Brain microvascular endothelial cell (primary cell): ENCODE results near the gene OR9Q2.

Experiments
- DNase-seq: peaks from one replicate; pipeline ENCODE4 v3.0.0-alpha.2; 2020
- H3K27ac ChIP-seq: fragments of 250-450 bp; sonication (Bioruptor Pico); 2 replicates; pipeline ENCODE4 v1.5.1; 2020; ENCODE audit warnings: mild to moderate bottlenecking, moderate library complexity
- H3K27me3 ChIP-seq: fragments of 250-450 bp; sonication (Bioruptor Pico); replicated peaks from 2 replicates; pipeline ENCODE4 v1.5.1; 2020; ENCODE audit warnings: mild to moderate bottlenecking
- H3K36me3 ChIP-seq: fragments of 250-450 bp; sonication (Bioruptor Pico); replicated peaks from 2 replicates; pipeline ENCODE4 v1.5.1; 2020; ENCODE audit warnings: mild to moderate bottlenecking
- H3K4me3 ChIP-seq: 2 replicates; pipeline ENCODE4 v1.5.1; 2011; ENCODE audit warnings: low read depth, mild to moderate bottlenecking, control low read depth, low read length, moderate library complexity
- in situ Hi-C: cut with HindIII; loops from 2 replicates; pipeline ENCODE4 v1.10.0; 2017; ENCODE audit warnings: low sequenced_read_pairs, low pct_ligation_motif_present
- TF ChIP-seq, protein P1 (sequence below): IDR thresholded peaks from 2 replicates; pipeline ENCODE4 v1.5.1; 2011; ENCODE audit warnings: low read depth, mild to moderate bottlenecking, moderate library complexity, low read length, control low read depth, inconsistent platforms; ENCODE audit errors: missing control alignments

OR9Q2 gene, protein sequence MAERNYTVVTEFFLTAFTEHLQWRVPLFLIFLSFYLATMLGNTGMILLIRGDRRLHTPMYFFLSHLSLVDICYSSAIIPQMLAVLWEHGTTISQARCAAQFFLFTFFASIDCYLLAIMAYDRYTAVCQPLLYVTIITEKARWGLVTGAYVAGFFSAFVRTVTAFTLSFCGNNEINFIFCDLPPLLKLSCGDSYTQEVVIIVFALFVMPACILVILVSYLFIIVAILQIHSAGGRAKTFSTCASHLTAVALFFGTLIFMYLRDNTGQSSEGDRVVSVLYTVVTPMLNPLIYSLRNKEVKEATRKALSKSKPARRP

DNA sequence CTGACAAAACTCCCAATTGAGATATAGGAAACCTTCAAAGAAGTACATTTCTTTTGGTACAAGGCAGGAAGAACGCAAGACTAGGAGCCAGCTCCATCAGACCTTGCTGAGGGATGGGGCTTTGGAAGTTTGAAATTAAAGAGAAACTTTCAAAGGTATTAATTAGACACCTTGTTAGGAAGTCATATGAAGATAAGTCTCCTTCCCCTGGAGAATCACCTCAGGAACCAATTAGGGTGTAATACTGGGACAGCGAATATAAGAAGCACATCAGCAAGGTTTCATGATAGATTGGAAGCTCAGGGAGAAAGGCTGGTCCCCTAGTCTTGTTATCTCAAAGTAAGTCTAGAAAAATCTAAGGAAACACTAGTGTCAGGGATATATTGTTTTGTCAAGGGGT is at the start of gene OR9Q2:
TSS of gene OR9Q2 (plus strand) at position 301 of the 400 bp plus-strand sequence. CDS start 1,421 bp downstream, outside the sequence.
- no peak within 1 kb of the TSS for H3K27ac ChIP-seq
- H3K36me3 ChIP-seq = no peaks in the 10 kb centered on the region
- H3K4me3 ChIP-seq = no peak within 1 kb of the TSS
- H3K27me3 ChIP-seq = no peaks in the 10 kb centered on the region
- TF ChIP-seq, protein P1, sequence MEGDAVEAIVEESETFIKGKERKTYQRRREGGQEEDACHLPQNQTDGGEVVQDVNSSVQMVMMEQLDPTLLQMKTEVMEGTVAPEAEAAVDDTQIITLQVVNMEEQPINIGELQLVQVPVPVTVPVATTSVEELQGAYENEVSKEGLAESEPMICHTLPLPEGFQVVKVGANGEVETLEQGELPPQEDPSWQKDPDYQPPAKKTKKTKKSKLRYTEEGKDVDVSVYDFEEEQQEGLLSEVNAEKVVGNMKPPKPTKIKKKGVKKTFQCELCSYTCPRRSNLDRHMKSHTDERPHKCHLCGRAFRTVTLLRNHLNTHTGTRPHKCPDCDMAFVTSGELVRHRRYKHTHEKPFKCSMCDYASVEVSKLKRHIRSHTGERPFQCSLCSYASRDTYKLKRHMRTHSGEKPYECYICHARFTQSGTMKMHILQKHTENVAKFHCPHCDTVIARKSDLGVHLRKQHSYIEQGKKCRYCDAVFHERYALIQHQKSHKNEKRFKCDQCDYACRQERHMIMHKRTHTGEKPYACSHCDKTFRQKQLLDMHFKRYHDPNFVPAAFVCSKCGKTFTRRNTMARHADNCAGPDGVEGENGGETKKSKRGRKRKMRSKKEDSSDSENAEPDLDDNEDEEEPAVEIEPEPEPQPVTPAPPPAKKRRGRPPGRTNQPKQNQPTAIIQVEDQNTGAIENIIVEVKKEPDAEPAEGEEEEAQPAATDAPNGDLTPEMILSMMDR = no peak
- in situ Hi-C loops = no loop called here
- DNase-seq = no peak

DNA sequence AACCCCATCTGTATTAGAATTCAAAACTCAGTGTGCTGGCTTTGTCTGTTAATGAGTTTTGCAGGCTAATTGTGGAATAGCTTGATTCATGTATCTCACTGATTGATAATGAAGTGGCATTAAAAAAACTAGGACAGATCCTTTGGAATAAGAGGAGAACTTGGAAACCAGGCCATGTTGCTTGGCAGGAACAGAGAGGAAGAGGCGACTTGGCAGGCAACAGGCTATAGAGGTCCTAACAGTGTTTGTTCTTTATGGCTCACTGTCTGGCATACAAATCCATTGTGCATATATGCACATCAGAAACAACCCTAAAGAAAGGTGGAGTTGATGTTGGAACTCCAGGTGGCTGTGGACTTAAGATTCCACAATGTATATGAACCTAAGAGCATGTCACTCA is 46.1 kb upstream of the OR9Q2 start:
- in situ Hi-C loops = no loop called here
- Histone ChIP-seq H3K4me3 (no peak overlapping the region), H3K36me3 (no peaks in the 10 kb centered on the region), H3K27me3 (no peaks in the 10 kb centered on the region), H3K27ac (no peak overlapping the region)
- TF ChIP-seq, protein P1 = no peak
- DNase-seq = no peak

DNA sequence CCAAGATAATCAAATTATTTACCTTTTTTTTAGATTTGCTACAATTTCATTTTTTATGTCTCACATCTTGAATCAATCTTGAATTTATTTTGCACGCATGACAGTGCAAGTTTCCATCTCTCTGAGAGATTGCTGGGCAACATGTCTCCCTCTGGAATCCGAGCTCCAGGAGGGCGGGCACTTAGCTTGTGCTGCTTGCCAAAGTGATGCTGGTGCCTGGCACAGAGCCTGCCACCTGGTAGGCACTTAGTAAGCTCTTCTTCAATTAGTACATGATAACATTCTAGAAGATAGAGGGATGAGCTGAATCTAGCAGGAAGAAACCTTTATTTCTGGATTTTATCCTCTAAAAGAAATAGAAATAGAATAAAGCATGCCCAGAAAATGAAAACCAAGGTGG is 36.1 kb upstream of the OR9Q2 start:
- Histone ChIP-seq H3K27me3 (no peaks in the 10 kb centered on the region), H3K27ac (no peak overlapping the region), H3K36me3 (no peaks in the 10 kb centered on the region), H3K4me3 (no peak overlapping the region)
- TF ChIP-seq, protein P1 = no peak
- in situ Hi-C loops = no loop called here
- no peak for DNase-seq

DNA sequence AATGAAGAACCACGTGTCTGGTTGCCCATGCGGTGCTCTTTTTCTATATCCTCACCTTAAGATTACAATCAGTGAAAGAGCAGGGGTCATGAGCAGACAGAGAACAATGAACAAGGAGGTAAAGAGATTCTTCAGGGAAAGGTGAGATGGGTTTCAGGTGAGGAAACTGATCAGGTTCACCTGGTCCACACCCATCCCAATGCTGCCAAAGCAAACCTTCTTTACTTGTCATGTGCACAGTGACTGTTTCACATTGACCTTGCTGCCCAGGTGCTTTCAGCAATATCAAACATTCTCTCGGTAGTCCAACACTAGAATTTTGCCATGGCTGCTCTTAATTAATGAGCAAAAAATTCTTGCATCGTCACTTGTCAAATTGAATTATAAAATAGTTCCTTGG is 24.5 kb upstream of the OR9Q2 start:
- no peak for DNase-seq
- in situ Hi-C loops = no loop called here
- no peak overlapping the region for H3K27ac ChIP-seq

DNA sequence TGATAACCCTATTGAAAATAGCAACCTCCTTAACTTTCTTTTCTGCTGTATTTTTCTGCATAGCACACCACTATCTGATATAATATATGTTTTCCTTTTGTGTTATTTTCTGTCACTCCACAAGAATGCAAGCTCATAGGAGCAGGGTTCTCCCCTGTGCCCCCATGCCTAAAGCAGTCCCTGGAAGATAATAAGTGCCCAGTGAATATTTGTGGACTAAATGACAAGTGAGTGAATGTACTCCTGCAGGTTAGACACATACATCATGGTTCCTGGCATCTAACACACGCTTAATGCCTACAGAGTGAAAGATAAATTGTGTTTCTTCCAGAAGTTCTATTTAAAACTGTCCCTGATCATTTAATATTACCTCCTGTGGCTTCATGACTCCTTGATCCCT is 23.9 kb upstream of the OR9Q2 start:
- H3K36me3 ChIP-seq = no peaks in the 10 kb centered on the region

More for the DNA sequence above, 24.5 kb upstream of the OR9Q2 start:
- TF ChIP-seq, protein P1 = no peak
- no peaks in the 10 kb centered on the region for H3K27me3 ChIP-seq
- no peak overlapping the region for H3K4me3 ChIP-seq
- H3K36me3 ChIP-seq = no peaks in the 10 kb centered on the region

More for the DNA sequence above, 23.9 kb upstream of the OR9Q2 start:
- TF ChIP-seq, protein P1 = no peak
- in situ Hi-C loops = no loop called here
- H3K27me3 ChIP-seq = no peaks in the 10 kb centered on the region
- DNase-seq = no peak
- H3K27ac ChIP-seq = no peak overlapping the region
- H3K4me3 ChIP-seq = no peak overlapping the region
